G401 (cell line): ENCODE measurements around the gene GADD45GIP1. TPM values are rescaled to one million over a fixed set of nuclear protein-coding genes. Genes with fewer than 3 reads are reported as not detected.
A peak's percentile ranks its signal among the peaks of the same experiment; 100 is the strongest.
"Not testable (repeated sequence)": the region's sequence is repeated elsewhere in the genome, so short reads cannot be mapped to it uniquely, and the experiment has no call there.

ENCODE experiments used
- DNase-seq: peaks from one replicate; pipeline ENCODE4 v3.0.0-alpha.2; 2015; ENCODE audit warnings: low spot score
- in situ Hi-C: cut with HindIII; loops from 2 replicates; pipeline ENCODE4 v1.10.0; 2016; ENCODE audit warnings: low sequenced_read_pairs, mixed read lengths
- total RNA-seq: library from RNA; depleted of rRNA; stranded (reverse); fragments of >200 nt; shearing (Covaris generic); gene quantifications from 2 replicates; pipeline ENCODE4 v1.2.3, GENCODE V29; 2014

GADD45GIP1 gene
- total RNA-seq, 1 experiment from 2014 or later, result 79.7 TPM

DNA sequence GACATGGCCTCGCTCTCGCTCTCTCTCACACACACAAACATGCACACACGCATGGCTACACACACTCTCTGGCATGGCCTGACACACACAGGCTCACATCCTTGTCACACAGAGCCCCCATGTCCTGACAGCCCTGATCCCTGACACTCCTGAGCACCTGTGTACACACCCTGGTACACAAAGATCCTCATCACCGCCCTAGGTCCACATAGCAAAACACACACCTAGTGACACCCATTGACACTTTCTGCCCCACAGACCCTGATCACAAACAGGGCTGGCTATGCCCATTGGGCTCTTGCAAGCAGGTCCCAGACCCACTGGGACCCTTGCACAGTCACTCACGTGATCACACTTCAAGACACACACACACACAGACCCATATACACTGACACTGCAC is 34.3 kb upstream of the GADD45GIP1 start:
- no peak for DNase-seq
- in situ Hi-C loops, result no loop called here

DNA sequence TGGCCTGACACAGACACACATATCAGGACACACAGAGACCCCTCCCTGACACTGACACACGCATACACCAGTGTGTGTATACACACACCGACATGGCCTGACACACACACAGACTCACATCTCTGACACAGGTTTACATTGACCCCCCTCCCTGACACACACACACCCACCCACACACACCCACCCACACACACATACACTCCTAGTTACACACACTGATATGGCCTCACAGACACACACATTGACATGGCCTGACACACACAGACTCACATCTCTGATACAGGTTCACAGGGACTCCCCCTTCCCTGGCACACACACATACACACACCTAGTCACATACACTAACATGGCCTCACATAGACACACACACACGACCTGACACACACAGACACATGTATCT is 33.8 kb upstream of the GADD45GIP1 start:
- in situ Hi-C loops, result no loop called here
- DNase-seq, result no peak

- in situ Hi-C loops, result no loop called here
Observed at GRCh38 chr19:12990431-12990830, 33.4 kb upstream of the GADD45GIP1 start.

GRCh38 chr19:12987781-12988180 is 30.8 kb upstream of the GADD45GIP1 start:
- in situ Hi-C loops, result no loop called here
- DNase-seq, result no peak

More at GRCh38 chr19:12990431-12990830, 33.4 kb upstream of the GADD45GIP1 start:
- DNase-seq, result no peak

DNA sequence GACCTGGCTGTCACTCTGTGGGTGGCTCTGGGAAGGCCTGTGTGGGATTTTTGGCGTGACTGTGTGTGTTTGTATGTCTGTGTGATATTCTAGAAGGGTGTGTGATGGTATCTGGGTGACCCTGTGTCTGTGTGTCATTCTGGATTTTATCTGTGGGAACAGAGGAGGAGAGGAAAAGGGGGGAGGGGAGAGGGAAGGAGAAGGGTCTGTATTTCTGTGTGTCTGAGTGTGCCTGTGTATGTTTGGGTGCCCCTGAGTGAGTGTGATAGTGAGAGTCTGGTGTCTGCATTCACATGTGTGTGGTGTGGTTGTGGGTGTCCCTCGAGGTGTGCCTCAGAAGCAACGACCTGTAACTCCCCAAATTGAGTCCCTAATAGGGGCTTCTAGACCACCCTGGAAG is 30.2 kb upstream of the GADD45GIP1 start:
- in situ Hi-C loops, result no loop called here
- no peak for DNase-seq

- DNase-seq, result no peak
- in situ Hi-C loops, result no loop called here
Observed at GRCh38 chr19:12986726-12987125, 29.7 kb upstream of the GADD45GIP1 start.

DNA sequence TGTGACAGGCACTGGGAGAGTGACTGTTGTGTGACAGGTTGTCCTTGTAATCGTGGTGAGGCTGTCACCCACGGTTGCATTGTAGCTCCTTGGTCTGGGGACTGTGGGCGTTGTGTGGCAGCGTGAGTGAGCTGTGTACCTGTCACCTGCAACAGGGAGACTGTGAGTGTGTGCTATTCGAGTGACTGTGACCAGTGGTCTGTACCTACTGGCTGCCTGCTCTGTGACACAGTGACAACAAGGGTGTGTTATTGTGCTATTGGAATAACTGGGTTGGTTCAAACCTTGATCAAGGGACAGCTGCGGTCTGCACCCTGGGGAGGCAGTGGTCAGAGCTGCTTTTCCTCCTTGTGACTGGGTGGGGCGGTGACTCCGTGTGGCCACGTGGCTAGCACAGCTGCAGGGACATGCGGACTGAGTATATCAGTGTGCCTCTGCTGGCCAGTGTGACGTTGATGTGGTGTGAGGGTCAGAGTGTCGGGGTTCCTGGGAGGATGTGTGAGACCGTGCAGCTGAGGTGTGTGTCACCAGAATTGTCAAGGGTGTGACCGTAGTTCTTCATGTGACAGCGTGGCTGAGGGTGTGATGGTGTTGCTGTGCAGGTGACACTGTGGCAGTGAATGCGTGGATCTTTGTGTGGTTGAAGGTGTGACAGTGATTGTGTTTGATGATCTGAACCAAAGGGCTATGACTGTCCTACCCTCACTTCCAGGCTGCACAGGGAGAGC is 28.2 kb upstream of the GADD45GIP1 start:
- no peak for DNase-seq

GRCh38 chr19:12984683-12985048 is 27.6 kb upstream of the GADD45GIP1 start:
- no peak for DNase-seq
- in situ Hi-C loops, result no loop called here

More for the DNA sequence above, 28.2 kb upstream of the GADD45GIP1 start:
- in situ Hi-C loops, result no loop called here

DNA sequence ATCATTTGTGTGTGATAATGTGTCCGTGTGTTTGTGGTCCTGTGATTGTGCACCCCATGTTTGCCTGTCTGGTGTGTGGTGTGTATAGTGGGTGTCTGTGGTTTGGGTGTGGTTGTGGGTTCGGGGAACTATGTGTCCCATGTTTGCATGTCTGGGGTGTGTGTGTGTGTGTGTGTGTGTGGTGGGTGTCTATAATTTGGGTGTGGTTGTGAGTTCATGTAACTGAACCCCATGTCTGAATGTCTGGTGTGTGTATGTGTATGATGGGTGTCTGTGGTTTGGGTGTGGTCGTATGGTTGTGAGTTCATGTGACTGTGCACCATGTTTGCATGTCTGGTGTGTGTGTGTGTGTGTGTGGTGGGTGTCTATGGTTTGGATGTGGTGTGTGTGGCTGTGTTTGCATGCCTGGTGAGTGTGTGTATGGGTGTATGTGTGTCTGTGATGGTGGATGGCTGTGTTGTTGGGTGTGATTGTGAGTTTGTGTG is 27.2 kb upstream of the GADD45GIP1 start:
- in situ Hi-C loops, result no loop called here

GRCh38 chr19:12983542-12984142 is 26.6 kb upstream of the GADD45GIP1 start:
- in situ Hi-C loops, result no loop called here

More for the DNA sequence above, 27.2 kb upstream of the GADD45GIP1 start:
- no peak for DNase-seq

DNA sequence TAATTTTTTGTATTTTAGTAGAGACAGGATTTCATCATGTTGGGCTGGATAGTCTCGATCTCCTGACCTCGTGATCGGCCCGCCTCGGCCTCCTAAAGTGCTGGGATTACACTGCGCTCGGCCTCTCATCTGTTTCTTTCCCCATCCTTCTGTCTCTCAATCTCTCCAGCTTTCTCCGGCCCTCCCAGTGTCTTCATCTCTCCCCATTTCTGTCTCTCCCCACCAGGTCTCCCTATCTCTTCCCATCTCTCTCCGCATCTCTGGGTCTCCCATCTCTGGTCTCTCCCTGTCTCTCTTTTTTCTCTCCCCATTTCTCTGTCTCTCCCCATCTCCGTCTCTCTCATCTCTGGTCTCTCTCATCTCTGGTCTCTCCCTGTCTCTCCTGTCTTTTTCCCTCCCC is 26.1 kb upstream of the GADD45GIP1 start:
- DNase-seq, result no peak
- in situ Hi-C loops, result no loop called here

More at GRCh38 chr19:12983542-12984142, 26.6 kb upstream of the GADD45GIP1 start:
- peak; percentile 80 for DNase-seq

DNA sequence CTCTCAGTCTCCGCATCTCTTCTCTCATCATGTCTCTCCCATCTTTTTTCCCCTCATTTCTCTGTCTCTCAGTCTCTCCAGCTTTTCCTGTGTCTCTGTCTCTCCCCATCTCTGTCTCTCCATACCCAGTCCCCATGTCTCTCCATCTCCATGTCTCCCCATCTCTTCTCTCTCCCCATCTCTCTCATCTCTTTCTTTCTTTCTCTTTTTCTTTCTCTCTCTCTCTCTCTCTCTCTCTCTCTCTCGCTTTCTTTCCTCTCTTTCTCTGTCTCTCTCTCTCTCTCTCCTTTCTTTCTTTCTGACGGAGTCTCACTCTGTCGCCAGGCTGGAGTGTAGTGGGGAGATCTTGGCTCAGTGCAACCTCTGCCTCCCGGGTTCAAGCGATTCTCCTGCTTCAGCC is 25.6 kb upstream of the GADD45GIP1 start:
- in situ Hi-C loops, result no loop called here
- no peak for DNase-seq

GRCh38 chr19:12979974-12980373 is 23.0 kb upstream of the GADD45GIP1 start:
- no peak for DNase-seq
- in situ Hi-C loops, result no loop called here

- in situ Hi-C loops, DNase-seq: not testable (repeated sequence)
Observed at GRCh38 chr19:12976109-12976508, 19.1 kb upstream of the GADD45GIP1 start.

DNA sequence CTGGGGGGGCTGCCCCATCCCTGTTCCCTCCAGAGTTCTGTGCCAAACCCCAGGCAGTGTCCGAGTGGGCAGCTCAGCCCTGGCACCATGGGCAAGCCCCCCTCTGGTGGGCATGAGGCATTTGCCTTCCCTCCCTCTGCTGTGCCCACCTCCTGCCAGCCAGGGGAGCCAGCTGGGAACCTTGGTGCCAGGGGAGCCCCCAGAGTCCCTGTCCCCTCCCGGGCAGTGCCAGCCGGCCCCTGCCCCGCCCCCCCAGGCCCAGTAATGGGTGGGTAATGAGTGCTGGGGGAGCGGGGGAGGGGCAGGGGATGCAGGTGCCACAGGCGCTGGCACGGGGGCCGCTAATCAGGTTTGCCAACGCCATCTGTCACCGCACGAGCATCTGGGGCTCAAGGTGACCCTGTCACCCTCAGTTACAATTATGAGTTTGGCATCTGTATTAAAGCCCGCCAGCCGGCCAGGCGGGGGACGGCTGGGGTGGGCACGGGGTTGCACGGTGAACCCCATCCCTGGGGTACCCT is 18.3 kb upstream of the GADD45GIP1 start:
- in situ Hi-C loops, result no loop called here
- DNase-seq, result peak; percentile 44

DNA sequence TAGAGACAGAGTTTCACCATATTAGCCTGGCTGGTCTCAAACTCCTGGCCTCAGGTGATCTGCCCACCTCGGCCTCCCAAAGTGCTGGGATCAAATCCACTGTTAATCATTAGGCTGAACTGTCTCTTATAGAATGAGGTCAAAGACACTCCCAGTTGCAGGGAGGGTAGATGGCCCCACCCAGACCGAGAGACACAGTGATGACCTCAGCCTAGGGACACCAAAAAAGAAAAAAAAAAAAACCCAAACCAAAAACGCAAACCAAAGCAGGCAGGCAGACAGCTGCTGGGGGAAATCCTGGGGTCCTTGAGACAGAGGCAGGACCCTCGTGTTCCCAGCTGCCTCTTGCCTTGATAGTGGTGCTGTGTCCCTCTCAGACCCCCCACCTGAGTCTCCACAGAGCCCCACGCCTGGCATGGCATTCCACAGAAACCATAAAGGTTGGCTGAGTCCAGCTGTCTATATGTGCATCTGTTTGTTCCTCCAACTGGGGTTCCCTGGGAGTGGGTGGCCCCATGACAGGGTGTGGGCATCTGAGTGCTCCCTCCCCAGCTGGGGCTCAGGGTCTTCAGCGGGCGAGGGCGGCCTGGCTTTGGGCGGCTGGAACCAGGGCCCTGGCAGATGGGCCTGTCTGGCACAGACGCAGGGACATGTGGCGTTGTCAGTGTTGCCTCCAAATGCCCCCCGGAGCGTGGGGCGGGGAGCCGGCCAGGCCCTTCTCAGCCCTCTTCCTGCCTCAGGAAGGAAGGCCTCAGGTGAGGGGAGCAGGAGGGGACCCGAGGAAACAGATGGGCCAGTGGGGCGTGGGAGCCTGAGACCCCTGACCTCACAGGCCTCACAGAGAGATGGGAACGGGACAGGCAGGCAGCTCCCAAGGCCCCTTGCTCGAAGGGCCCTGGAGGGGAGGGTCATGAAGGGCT is 17.5 kb upstream of the GADD45GIP1 start:
- in situ Hi-C loops, result no loop called here
- DNase-seq, result peak; percentile 89

- DNase-seq, result no peak
- in situ Hi-C loops, result no loop called here
Observed at GRCh38 chr19:12973236-12973635, 16.2 kb upstream of the GADD45GIP1 start.

DNA sequence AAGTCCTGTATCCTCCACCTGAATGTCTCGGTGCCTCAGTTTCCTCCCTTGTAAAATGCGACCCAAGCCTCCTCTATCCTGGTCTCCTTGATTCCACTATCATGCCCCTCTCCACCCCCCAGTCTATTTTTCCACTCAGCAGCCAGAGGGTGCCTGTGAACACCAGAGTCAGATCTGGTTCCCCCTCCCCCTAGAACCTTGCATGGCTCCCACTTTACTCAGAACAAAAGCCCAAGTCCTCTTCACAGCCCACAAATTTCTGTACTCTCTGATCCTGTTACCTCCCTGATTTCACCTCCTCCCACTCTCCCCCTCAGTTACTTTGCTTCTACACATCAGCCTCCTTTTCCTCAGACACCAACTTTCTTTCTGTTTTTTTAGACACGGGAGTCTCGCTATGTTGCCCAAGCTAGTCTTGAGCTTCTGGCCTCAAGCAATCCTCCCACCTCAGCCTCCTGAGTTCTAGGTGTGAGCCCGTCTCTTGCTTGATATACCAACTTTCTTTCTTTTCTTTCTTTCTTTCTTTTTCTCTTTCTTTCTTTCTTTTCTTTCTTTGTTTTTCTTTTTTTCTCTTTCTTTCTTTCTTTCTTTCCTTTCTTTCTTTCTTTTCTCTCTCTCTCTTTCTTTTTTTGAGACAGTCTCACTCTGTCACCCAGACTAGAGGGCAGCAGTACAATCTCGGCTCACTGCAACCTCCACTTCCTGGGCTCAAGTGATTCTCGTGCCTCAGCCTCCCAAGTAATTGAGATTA is 13.2 kb upstream of the GADD45GIP1 start:
- in situ Hi-C loops, result no loop called here
- DNase-seq, result no peak
